ENCODE data around the gene ATP1A1.

ATP1A1 gene

DNA sequence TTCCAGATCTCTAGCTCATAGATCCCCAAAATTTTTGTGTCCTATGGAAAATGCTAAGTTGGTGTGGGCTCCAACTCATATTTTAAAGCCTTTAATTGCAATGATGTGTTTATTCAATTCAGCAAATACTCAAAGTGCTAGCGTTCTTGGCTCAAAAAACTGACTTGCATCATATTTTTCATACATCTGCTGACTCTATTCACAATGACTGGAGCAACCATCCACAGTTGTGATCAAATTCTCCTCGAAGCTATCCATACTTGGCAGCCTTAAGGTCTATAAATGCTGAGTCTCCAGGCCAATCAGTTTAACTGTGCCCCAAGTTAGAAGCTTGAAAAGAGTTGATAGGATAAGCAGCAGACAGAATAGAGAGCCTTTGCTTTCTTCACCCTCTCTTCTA, 2.9 kb upstream of the ATP1A1 start:
- DNase-seq = no peak

DNA sequence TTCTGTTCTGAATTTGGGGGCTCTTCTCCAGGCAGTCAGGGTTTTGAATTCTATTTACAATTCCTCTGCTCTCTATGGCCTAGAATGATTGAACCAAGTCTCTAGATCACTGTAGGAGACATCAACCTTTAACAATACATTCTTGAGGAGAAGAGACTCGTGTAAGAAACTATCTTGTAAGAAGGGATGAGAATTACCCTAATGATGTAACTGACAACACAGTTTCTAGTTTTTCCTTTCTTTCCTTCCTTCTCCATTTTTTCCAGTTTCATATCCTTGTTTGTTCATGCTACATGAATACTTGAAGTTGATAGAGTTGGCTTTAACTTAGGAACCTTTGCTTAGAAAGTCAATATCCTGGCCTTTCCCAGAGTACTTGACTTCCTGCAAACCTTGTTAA, 1.3 kb upstream of the ATP1A1 start:
- DNase-seq = no peak

DNA sequence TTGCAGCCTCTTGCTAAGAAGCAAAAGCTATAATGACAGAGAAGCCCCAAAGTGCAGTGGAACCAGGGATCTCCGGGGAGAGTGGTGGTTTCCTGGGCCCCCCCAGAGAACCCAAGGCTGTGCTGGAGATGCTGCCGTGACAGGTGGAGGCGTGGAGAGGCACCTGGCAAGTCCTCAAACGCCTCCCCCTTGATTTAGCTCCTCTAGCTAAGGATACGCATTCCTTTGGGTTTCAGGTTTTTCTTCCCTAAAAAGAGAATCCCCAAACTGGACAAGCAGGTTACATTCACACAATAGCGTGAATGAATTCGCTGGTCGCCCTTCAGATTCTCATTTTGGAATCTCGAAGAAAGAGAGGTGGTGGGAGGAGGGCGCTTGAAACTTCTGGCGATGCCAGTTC, 853 bp upstream of the ATP1A1 start:
- DNase-seq = no peak

DNA sequence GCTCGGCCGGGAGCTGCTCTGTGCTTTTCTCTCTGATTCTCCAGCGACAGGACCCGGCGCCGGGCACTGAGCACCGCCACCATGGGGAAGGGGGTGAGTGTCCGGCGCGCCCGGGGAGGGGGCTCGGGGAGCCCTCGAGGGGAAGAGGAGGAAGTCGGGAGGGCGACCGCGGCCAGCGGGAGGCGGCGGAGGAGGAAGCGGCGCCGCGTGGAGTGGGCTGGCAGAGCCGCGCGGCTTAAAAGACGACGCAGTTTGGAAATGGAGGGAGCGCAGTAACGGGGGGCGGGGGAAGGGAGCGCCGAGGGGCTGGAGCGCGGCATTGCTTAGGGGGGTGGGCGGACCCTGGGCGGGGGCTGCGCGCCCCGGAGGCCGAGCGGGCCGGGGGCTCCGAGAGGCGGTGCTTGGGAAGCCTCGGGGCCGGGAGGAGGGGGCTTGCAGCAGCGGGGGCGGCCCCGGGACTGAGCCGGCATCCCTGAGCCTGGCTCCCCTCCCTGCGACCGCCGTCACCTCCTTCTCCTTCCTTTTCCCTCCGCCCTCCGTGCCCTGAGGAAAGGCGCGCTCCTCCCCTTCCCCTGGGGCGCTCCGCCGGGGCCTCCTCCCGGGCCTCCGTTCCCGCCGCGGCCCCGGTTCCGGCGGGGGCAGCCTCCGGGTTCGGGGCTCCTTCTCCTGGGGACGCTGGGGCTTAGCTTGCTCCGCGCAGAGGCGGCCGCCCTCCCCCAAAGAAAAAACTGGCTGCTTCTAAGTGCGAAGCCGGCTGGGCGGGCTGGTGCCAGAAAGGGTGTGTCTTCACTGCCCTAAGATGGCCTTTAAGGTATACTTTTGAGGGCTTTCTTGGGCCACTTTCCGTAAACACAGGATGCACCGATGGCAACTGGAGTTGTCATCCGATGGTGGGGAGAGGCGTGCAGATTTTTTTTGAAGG, 648 bp downstream of the ATP1A1 start:
- peak; percentile 85 for DNase-seq

DNA sequence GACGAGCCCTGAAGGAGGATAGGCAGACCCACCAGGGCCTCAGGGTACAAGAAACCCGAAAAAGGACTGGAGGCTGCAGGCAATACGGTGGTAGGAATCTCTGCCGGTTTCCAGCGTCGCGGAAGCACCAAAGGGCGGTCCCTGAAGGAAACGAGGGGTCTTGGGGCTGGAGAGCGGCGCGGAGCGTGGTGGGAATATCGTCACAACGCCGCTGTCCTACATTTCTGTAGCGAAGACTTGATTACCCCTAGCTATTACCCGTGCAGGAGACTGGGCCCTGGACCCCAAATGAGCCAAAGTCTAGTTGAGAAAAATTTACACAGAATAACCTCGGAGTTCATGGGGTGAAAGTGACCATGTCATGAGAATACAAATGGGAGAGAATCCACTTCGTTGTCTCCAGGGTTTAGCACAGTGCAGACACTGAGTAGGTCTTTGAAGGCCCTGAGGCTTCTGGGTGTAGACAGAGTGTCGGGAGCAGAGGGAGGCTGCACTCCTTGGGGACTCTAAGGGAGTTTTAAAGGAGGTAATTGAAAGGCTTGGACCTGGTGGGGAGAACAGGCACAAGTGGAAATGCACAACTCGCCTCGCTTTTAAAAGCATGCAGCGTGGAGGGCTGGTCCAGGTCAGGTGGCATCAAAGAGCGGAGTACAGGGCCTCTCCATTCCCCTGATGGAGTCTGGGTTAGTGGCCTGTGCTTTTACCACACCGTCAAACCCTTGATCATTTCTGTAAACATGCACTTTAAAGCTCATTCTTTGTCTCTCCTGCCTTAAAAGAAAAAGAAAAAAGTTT, 1.5 kb downstream of the ATP1A1 start:
- DNase-seq = no peak

DNA sequence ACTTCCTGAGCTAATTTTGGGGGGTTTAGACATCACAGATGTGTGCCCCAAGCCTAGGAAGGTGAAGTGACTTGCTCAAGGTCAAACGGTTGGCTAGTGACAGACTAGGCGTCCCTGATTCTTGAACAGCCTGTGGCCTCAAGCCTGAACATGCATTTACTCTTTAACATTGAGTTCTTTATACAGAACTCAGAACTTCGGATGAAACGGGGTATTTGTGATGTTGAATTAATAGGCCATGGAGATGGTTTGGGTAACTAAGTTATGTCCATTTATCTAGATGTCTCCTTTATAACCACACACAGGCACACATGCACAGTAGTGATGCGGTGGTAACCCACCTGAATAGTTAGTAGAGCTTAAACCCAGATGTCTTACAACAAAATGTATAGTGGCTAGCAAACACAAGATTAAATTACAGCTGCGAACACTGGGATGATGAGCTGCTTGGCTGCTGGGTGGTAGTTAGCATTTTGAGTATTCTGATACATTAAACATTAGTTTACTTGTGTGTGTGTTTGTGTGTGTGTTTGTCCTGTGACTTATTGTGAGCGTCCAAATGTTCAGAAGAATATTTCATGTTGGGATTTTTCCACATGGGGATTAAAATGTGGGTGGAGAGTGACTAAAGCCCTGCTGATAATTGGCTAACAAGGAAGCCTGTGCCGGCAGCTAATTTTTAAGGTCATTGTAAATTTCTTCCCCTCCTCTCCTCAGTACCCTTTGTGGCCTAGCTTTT, 2.3 kb downstream of the ATP1A1 start:
- no peak for DNase-seq

DNA sequence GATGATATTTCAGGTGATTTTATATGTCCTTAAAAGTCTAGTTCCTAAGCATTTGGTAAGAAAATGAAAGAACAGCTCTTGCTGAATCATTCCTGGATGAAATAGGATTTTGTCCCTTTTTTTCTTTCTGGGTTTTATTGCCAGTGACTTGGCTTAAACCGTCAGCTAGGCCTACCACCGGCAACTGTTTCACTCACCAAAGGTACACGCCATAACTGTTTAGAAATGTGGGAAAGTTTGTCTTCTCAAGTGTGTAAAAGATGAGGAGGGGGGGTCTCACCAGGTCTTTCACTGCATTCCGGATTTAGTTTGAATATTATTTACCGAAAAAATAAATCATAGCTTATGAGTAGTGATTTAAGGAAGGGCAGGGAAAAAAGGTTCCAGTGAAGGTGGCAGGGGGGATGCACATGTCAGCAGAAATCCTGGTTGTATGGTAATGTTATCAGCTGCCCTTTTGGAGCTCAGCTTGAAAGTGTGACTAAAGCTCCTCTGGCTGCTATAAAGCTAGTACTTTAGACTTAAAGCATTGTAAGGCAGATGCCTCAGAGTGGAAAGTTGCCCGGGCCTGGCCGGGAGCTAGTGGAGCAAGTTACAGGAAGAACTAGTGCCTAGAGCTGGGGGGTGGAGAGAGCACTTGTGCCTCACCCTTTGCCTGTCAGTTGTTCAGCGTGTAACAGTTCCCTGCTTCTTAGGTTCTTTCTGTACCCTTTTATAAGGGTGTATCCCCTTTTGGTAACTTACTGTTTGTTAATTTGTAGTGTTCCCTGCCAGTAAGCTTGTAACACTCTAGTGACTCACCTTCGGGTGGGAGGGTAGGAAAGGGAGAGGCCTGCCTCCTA, 3.1 kb downstream of the ATP1A1 start:
- DNase-seq = peak; percentile 19

DNA sequence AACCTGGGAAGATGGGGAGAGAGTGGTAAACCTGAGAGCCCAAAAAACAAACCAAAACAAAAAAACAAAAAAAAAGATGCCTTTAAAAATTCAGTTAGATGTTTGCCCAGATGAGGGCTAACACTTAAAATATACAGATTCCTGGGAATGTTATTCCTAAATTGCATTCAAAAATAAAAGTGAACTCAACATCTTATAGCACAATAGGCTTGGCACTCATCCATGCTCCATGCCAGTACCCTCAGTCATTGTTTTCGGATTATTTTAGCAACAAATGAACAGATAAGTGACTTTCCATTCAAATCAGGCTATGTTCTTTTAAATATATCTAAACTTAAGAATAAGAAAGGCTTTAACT, 3.7 kb downstream of the ATP1A1 start:
- DNase-seq = no peak

DNA sequence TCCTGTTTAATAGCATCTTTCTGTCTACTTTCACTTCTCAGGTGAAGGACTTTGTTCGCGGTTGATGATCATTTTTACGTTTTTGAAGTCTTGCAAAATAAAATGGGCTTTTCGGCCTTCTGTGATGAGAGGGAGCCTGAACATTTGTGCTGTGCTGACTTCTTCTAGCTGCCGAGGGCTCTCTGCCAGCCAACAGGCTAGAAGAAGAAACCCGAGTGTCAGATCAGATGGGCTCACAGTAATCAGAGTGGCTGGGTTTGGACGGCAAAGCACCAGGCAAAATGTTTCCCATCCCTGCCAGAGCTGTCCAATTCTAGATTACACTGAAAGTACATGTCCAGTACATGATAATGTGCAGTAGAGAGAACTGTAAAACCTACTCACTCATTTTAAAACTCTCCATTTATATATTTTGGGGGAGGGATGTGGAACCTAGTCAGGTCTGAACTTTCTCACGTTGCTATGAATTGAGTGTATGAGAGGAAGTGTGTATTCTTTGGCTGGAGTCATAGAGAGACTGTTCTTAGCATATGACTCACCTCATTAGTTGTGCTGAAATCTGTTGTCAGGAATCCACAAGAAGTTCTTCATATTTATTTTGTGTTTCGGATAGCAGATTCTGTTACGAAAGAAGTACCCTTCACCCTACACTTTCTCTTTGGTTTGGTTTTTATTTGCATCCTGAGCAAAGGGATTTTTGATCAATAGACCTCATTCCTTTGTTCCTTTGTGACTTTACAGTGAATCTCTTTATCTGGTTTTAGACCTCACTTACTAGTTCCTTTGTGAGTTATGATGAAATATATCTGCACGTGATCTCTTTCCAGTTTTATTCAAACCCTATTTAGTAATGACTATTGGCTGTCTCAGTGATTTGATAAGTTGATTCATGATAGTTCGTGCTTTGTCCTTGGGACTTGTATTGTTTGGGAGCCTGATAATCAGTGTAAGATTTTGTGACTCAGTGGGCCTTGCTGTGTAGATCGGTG, 4.8 kb downstream of the ATP1A1 start:
- no peak for DNase-seq

DNA sequence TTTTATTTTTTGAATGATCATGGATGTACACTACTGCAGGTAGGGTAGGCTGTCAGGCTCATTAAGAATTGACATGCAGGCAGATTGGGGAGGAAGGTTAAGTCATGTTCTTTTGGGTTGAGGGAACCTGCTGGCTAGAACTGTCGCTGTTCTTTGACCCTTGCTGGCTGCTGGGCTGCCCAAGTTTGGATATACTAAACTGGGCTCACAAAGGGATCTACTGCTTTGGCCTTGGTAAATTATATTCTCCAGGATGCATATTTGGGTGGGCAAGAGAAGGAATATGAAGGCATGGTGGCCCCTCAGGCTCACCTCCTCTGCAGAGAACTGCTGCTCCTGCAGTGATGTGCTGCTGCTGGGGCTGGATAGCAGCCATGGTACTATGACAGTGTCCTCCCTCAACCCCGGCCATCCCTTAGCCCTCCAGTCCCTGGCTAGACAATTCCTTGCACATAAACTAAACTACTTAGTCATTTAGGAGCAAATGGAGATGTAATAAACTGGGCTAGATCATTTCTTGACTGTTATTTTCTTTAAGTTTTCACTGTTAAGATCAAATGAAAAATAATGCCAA, 6.1 kb downstream of the ATP1A1 start:
- DNase-seq = no peak

DNA sequence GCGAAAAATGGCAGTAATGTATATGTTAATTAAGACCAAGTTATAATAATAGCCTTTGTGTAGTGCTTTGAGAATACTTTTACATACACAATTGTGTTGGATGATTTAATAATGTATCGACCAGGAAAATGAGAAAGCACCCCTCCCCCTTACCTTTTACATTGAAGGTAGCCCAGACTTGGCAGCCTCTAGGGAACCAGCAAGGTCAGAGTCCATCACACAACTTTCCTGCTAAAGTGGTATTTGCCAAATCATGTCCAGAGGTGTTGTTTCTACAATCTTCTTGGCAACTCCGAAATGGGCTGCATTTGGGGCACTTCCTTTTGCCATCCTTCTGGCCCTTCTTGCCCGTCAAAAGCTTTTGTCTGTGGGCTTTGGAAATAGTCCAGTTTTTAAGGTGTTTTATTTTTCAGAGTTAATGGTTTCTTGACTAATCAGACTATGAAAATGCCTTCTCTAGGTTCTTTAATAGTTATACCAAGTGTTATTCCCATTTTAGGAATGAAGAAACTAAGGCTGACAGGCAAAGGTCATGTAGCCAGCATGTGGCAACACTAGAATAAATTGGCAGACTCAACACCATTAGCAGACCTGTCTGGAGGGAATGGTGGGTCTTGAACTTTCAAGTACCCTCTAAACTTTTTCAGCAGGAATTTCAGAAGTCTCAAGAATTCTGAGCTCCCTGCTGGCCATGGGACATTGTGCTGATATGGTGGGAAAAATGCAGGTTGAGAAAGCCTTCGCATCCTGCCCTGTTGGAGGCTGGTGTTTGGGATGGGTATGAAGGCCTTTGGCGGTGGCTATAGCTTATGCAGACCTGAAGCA, 6.8 kb downstream of the ATP1A1 start:
- no peak for DNase-seq

DNA sequence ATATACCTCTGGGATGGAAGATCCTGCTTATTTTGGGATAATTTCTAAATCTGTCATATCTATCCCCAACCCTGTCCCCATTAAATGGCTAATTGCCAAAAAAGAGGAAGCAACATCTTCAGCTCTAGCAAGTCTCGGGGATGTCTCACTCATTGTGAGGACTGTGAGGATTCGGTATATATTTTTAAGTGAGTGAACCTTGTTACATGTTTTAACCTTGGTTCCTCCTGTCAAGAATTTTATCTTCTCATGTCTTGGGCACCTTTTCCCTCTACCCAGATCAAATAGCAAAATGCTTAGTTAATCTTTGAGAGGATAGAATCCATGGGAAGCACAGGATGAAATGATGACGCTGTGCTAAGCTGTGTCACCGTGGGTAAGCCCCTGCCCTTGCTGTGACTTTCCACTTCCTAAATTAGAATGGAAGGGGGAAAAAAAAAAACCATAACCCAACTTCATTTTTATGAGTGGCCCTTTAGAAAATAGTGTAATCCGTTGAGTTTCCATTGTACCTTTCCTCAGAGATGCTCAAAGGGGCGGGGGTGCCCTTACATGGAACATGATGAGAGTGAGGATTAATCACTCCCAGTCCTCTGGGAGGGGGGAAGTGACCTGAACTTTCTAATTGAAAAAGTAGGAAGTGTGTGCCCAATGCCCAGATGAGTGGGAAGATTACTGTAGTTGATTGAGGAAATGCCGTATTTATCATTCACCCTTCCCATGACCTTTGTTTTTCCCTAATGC, 7.6 kb downstream of the ATP1A1 start:
- DNase-seq = no peak

DNA sequence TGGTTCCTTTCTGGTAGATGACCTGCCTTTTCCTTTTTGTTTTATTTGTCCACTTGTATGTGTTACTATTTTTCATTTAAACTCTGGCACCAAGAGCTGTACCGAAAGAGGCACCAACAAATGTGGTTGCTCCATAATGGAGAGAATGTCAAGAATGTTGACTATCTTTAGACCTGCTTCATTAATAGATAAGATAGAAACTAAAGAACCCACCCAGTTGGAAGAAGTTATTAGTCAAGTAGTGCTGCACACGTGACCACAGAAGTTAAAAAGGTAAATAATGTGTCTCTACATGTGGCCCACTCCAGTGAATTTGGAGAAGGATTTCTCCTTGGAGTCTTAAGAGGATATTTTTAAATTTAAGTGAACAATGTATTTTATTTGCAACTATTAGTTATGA, 9.3 kb downstream of the ATP1A1 start:
- no peak for DNase-seq

DNA sequence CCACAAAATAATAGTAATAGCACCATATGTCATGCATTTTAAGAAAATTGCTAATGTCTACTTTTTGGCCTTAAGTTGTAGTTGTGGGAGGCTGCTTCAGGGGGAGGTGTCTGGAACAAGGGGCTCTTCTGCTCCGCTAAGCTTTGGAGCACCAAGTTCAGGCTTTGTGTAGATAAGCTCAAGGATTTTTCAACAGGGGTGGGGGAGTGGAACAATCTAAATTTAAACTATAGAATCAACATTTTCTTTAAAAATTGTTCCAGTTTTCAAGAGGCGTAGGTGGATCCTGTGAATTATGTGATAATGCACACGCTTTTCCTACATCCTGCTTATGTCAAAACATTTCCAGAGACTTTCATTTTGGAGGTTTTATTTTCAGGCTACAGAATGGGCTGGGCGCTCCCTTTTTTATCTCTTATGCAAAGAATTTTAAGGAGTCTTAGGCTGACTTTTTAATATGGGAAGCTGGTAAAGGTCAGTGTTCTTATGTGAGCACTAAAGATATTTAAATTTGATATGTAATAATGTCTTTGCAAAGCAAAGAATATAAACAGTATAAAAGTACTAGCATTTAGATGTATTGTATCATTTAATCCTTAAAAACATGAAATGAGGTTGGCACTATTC, 9.9 kb downstream of the ATP1A1 start:
- DNase-seq = no peak

DNA sequence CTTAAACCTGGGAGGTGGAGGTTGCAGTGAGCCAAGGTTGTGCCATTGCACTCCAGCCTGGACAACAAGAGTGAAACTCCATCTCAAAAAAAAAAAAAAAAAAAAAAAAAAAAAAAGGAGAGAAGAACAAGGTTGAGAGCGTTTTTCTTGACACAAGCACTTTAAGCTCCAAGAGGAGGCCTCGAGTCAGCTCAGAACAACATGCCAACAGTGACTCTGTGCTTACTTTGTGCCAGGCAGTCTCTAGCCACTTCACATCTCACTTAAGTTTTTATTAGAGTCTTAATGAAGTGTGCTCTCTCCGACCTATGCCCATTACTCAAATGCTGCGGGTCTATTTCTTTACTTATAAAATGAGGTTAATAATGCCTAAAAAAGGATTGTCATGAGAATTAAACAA, 13.0 kb downstream of the ATP1A1 start:
- no peak for DNase-seq

DNA sequence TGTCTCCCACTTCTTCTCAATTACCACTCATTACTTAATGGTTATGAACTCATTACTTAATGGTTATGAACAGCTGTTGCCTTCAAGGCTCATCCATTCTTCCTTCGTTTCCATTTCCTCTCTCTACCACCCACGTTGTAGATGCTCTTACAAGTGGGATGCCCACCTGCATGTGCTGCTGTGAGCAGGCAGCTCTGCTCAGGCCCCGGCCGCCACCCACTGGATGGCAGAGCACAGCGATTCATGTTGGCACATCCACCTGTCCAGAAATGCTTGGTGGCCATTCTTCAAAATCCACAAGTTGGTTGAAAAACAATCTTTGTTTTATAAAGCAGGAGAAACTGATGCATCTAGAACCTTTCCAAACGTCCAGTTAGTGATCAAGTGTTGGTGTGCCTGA, 14.5 kb downstream of the ATP1A1 start:
- DNase-seq = no peak

DNA sequence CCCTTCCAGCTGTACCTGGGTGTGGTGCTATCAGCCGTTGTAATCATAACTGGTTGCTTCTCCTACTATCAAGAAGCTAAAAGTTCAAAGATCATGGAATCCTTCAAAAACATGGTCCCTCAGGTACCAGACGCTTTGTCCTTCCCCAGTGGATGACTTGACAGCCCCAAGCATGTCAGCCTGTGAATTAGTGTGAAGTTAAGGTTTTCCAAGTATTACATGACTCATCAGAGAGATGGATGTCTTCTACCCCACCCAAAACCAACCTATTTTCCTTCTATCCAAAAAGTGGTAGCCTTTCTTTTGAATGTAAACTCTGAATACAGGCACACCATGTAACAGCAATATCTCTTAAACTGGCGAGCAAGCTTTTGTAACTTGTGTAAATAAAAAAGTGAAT, 15.1 kb downstream of the ATP1A1 start:
- DNase-seq = no peak

DNA sequence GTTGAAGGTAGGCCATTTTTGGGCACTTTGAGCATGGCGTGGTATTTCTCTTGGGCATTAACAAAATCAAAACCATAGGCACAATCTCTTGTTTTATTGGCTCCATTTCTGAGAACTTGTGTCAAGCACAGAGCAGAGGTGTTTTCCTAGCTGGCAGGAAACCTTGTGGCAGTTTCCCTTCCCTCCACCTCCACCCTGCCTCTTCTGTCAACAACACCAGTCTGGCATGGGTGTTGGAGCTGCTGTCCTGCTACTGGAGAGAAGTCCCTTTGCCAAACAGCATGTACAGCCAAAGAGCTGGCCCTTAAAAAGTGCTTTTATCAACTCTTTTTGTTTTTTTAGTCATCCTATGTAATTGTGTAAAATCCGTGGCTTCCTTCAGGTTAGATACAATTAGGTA, 16.0 kb downstream of the ATP1A1 start:
- no peak for DNase-seq

Measured in right kidney (tissue), 1 donor.